NB4 (cell line): ENCODE data around the gene OR10A2.

ENCODE experiments used
- DNase-seq: peaks from one replicate; pipeline ENCODE4 v3.0.0; 2010; ENCODE audit warnings: low read depth
- H3K4me3 ChIP-seq: one replicate; pipeline ENCODE4 v1.5.1; 2011; ENCODE audit warnings: mild to moderate bottlenecking, low read depth, low read length, moderate library complexity
- CTCF ChIP-seq: IDR thresholded peaks from one replicate; pipeline ENCODE4 v1.5.1; 2012; ENCODE audit warnings: low read depth, low read length
- MAX ChIP-seq: IDR thresholded peaks from 2 replicates; pipeline ENCODE4 v1.6.1; 2011; ENCODE audit warnings: low read depth, low read length
- MYC ChIP-seq: IDR thresholded peaks from 2 replicates; pipeline ENCODE4 v1.6.1; 2011; ENCODE audit warnings: low read depth, low read length
- POLR2A ChIP-seq: IDR thresholded peaks from 2 replicates; pipeline ENCODE4 v1.6.1; 2011; ENCODE audit warnings: mild to moderate bottlenecking; ENCODE audit not compliant: insufficient read length; ENCODE audit errors: extremely low read depth

The OR10A2 gene

GRCh38 chr11:6911948-6912347 is 49.1 kb downstream of the OR10A2 start:
- TF ChIP-seq CTCF: no peak
- no peak for TF ChIP-seq MYC
- TF ChIP-seq MAX: no peak
- no peak for TF ChIP-seq POLR2A
- H3K4me3 ChIP-seq: no peak overlapping the region
- no peak for DNase-seq

GRCh38 chr11:6919698-6920097 is 56.8 kb downstream of the OR10A2 start:
- H3K4me3 ChIP-seq: no peak overlapping the region
- TF ChIP-seq CTCF (no peak), MYC (no peak), POLR2A (no peak), MAX (no peak)
- DNase-seq: no peak

- TF ChIP-seq CTCF (no peak), MYC (no peak), POLR2A (no peak)
- no peak within 1 kb of the TSS for H3K4me3 ChIP-seq
- no peak for DNase-seq
Observed at GRCh38 chr11:6920702-6921101, 57.8 kb downstream of the OR10A2 start, which contains the start of gene OR2D3. TSS of gene OR2D3 (plus strand) at chr11:6921002. CDS start at chr11:6921002, 0 bp downstream.
